Neural cell (in vitro differentiated cells): ENCODE data around the gene PARP11. TPM values are rescaled to one million over a fixed set of nuclear protein-coding genes. Genes with fewer than 3 reads are reported as not detected.

Source experiments
- H2AFZ ChIP-seq: fragments of 200-600, 300-800 bp; sonication (generic), shearing (Covaris generic); 2 replicates; pipeline ENCODE4 v1.6.0; 2014; ENCODE audit warnings: low read depth, mild to moderate bottlenecking, antibody characterized with exemption, low read length, moderate library complexity
- H3F3A ChIP-seq: fragments of 200-600 bp; shearing (Covaris generic); 2 replicates; pipeline ENCODE4 v1.6.1; 2016; ENCODE audit warnings: mild to moderate bottlenecking, moderate library complexity, mixed read lengths, antibody characterized with exemption, low read length; ENCODE audit not compliant: insufficient read depth, poor library complexity, severe bottlenecking
- H3K27ac ChIP-seq: fragments of 200-600, 300-800 bp; sonication (generic), shearing (Covaris generic); 2 replicates; pipeline ENCODE4 v1.5.1; 2014; ENCODE audit warnings: mild to moderate bottlenecking, low read length, moderate library complexity
- H3K27me3 ChIP-seq: fragments of 300-800, 200-600 bp; sonication (generic), shearing (Covaris generic); 2 replicates; pipeline ENCODE4 v1.6.0; 2014; ENCODE audit warnings: mild to moderate bottlenecking, low read depth, low read length, moderate library complexity; ENCODE audit not compliant: insufficient read depth
- H3K36me3 ChIP-seq: fragments of 300-800, 200-600 bp; sonication (generic), shearing (Covaris generic); 2 replicates; pipeline ENCODE4 v1.5.1; 2014; ENCODE audit warnings: mild to moderate bottlenecking, antibody characterized with exemption, low read length, moderate library complexity; ENCODE audit not compliant: insufficient read depth
- H3K4me2 ChIP-seq: fragments of 300-800, 200-600 bp; sonication (generic), shearing (Covaris generic); 2 replicates; pipeline ENCODE4 v1.6.0; 2014; ENCODE audit warnings: mild to moderate bottlenecking, low read length
- H3K4me3 ChIP-seq: fragments of 300-800, 200-600 bp; sonication (generic), shearing (Covaris generic); 2 replicates; pipeline ENCODE4 v1.5.1; 2014; ENCODE audit warnings: mild to moderate bottlenecking, low read length, moderate library complexity
- H3K79me2 ChIP-seq: fragments of 200-600 bp; shearing (Covaris generic); replicated peaks from 2 replicates; pipeline ENCODE4 v1.6.0; 2014; ENCODE audit warnings: mild to moderate bottlenecking, low read length, moderate library complexity; ENCODE audit not compliant: insufficient read depth
- H3K9ac ChIP-seq: fragments of 300-800, 200-600 bp; sonication (generic), shearing (Covaris generic); 2 replicates; pipeline ENCODE4 v1.6.1; 2016; ENCODE audit warnings: mild to moderate bottlenecking, low read length, mixed read lengths
- H3K9me2 ChIP-seq: fragments of 200-600 bp; shearing (Covaris generic); 2 replicates; pipeline ENCODE4 v1.6.1; 2016; ENCODE audit warnings: mild to moderate bottlenecking, low read length, mixed read lengths; ENCODE audit not compliant: insufficient read depth
- H3K9me3 ChIP-seq: fragments of 200-600, 300-800 bp; sonication (generic), shearing (Covaris generic); 2 replicates; pipeline ENCODE4 v1.6.1; 2016; ENCODE audit warnings: mild to moderate bottlenecking, mixed run types, low read length, moderate library complexity, mixed read lengths
- H4K20me1 ChIP-seq: fragments of 200-600 bp; shearing (Covaris generic); 2 replicates; pipeline ENCODE4 v1.6.1; 2016; ENCODE audit warnings: mild to moderate bottlenecking, mixed run types; ENCODE audit not compliant: insufficient read depth
- CTCF ChIP-seq: fragments of 450-650 bp; IDR thresholded peaks from 2 replicates; pipeline ENCODE4 v1.5.1; 2014; ENCODE audit warnings: antibody characterized with exemption, mild to moderate bottlenecking, moderate library complexity; ENCODE audit not compliant: poor library complexity, severe bottlenecking
- EP300 ChIP-seq: fragments of 450-650 bp; conservative IDR thresholded peaks from 2 replicates; pipeline ENCODE4 v1.6.1; 2014; ENCODE audit warnings: antibody characterized with exemption, mild to moderate bottlenecking, moderate library complexity; ENCODE audit not compliant: poor library complexity, severe bottlenecking
- EZH2 ChIP-seq: fragments of 200-600, 300-800 bp; shearing (Covaris generic), sonication (generic); IDR thresholded peaks from 2 replicates; pipeline ENCODE4 v1.6.1; 2014; ENCODE audit warnings: antibody characterized with exemption, low read length, borderline replicate concordance, mild to moderate bottlenecking; ENCODE audit not compliant: insufficient read depth, poor library complexity, severe bottlenecking
- MXI1 ChIP-seq: fragments of 450-650 bp; conservative IDR thresholded peaks from 2 replicates; pipeline ENCODE4 v1.6.1; 2014; ENCODE audit warnings: antibody characterized with exemption, mild to moderate bottlenecking; ENCODE audit not compliant: poor library complexity, severe bottlenecking
- POLR2AphosphoS5 ChIP-seq: IDR thresholded peaks from 2 replicates; pipeline ENCODE4 v1.6.1; 2012
- RAD21 ChIP-seq: fragments of 450-650 bp; conservative IDR thresholded peaks from 2 replicates; pipeline ENCODE4 v1.6.1; 2014; ENCODE audit warnings: antibody characterized with exemption, mild to moderate bottlenecking, moderate library complexity
- REST ChIP-seq: IDR thresholded peaks from 2 replicates; pipeline ENCODE4 v1.6.1; 2012; ENCODE audit warnings: borderline replicate concordance
- SMC3 ChIP-seq: fragments of 450-650 bp; conservative IDR thresholded peaks from 2 replicates; pipeline ENCODE4 v1.6.1; 2014; ENCODE audit warnings: antibody characterized with exemption, mild to moderate bottlenecking, moderate library complexity; ENCODE audit not compliant: poor library complexity
- TAF1 ChIP-seq: IDR thresholded peaks from 2 replicates; pipeline ENCODE4 v1.6.1; 2012; ENCODE audit warnings: low read depth
- polyA plus RNA-seq: library from polyadenylated mRNA; depleted of rRNA; stranded (reverse); fragments of >200 nt; gene quantifications from 2 replicates; pipeline ENCODE4 v1.2.3, GENCODE V29; 2014

The PARP11 gene
- polyA plus RNA-seq, 1 donor from 2014 or later, result 20.3 TPM

GRCh38 chr12:3896801-3897351 lies 23.7 kb upstream of the PARP11 start:
- no peak for TF ChIP-seq SMC3
- no peak for TF ChIP-seq REST
- TF ChIP-seq EP300, result no peak
- no peak for TF ChIP-seq MXI1
- no peak for TF ChIP-seq EZH2
- Histone ChIP-seq H3K4me2 (no peak overlapping the region), H3K9me3 (no peaks in the 10 kb centered on the region), H3K27me3 (no peaks in the 10 kb centered on the region), H3K36me3 (no peaks in the 10 kb centered on the region), H3K9me2 (no peaks in the 10 kb centered on the region), H3K27ac (no peak overlapping the region), H3F3A (no peaks in the 10 kb centered on the region), H3K9ac (no peak overlapping the region), H4K20me1 (no peaks in the 10 kb centered on the region), H2AFZ (no peak overlapping the region), H3K4me3 (no peak overlapping the region), H3K79me2 (no peaks in the 10 kb centered on the region)

GRCh38 chr12:3896356-3896755 lies 23.2 kb upstream of the PARP11 start:
- Histone ChIP-seq H3K79me2 (no peaks in the 10 kb centered on the region), H3K9me2 (no peaks in the 10 kb centered on the region), H3F3A (no peaks in the 10 kb centered on the region), H3K9me3 (no peaks in the 10 kb centered on the region), H3K9ac (no peak overlapping the region), H3K4me3 (no peak overlapping the region), H4K20me1 (no peaks in the 10 kb centered on the region), H3K4me2 (no peak overlapping the region), H3K27me3 (no peaks in the 10 kb centered on the region), H2AFZ (no peak overlapping the region), H3K27ac (no peak overlapping the region), H3K36me3 (no peaks in the 10 kb centered on the region)
- TF ChIP-seq MXI1, result no peak
- no peak for TF ChIP-seq CTCF
- no peak for TF ChIP-seq EZH2
- TF ChIP-seq SMC3, result no peak
- no peak for TF ChIP-seq TAF1
- no peak for TF ChIP-seq POLR2AphosphoS5
- no peak for TF ChIP-seq RAD21
- no peak for TF ChIP-seq REST
- TF ChIP-seq EP300, result no peak
